Measurements from ENCODE around the gene TLE3. TPM values are rescaled to one million over a fixed set of nuclear protein-coding genes. Genes with fewer than 3 reads are reported as not detected.

TLE3 gene
- total RNA-seq, 1 experiment from 2014 or later = 98.2 TPM

- Histone ChIP-seq H4K5ac (ENCODE audit: insufficient read length, low read depth, low read length) (no peak overlapping the region), H3K9me3 (ENCODE audit: control insufficient read depth, low read depth, low read length) (no peaks in the 10 kb centered on the region), H3K4me1 (ENCODE audit: insufficient read depth, low read length) (peaks cover 36% of the 10 kb centered on the region), H3K18ac (ENCODE audit: insufficient read length, low read depth, low read length) (no peak overlapping the region), H3K56ac (ENCODE audit: insufficient read length, low read depth, low read length) (no peak overlapping the region), H2BK12ac (ENCODE audit: insufficient read length, low read depth, low read length) (no peak overlapping the region), H2BK120ac (ENCODE audit: low read depth, low read length, poor library complexity, severe bottlenecking) (no peak overlapping the region), H3T11ph (ENCODE audit: low read length) (no peak overlapping the region), H2AK5ac (ENCODE audit: insufficient read length, low read length) (no peak overlapping the region), H3K23me2 (ENCODE audit: insufficient read length, low read depth, low read length, poor library complexity, severe bottlenecking) (peaks cover 16% of the 10 kb centered on the region), H3K9ac (ENCODE audit: extremely low read depth, insufficient read length, low read length) (no peak overlapping the region), H3K4me2 (ENCODE audit: insufficient read depth, insufficient read length, low read length) (peak overlapping the region; percentile 54), H2BK15ac (ENCODE audit: low read depth, low read length) (no peak overlapping the region), H2AFZ (ENCODE audit: low read length) (no peak overlapping the region), H4K8ac (replicated peaks; ENCODE audit: insufficient read length, low read depth, low read length) (no peak overlapping the region), H3K23ac (ENCODE audit: insufficient read length, low read depth, low read length) (no peak overlapping the region), H3K27me3 (ENCODE audit: insufficient read depth, low read length) (0 out of 2 replicates have a peak, but pooled peaks cover 2% of the 10 kb centered on the region), H3K27ac (ENCODE audit: insufficient read length, low read depth, low read length) (no peak overlapping the region), H3K4ac (ENCODE audit: low read depth, low read length) (no peak overlapping the region), H3K79me2 (ENCODE audit: insufficient read depth, low read length) (peaks cover 7% of the 10 kb centered on the region; the same call in 1 of the 2 replicates), H3K14ac (ENCODE audit: insufficient read depth, low read length) (no peak overlapping the region), H2BK20ac (ENCODE audit: low read depth, low read length, poor library complexity, severe bottlenecking) (no peak overlapping the region), H4K20me1 (ENCODE audit: control insufficient read depth, insufficient read depth, insufficient read length) (no peaks in the 10 kb centered on the region), H3K79me1 (ENCODE audit: insufficient read depth, low read depth, low read length, poor library complexity, severe bottlenecking) (no peaks in the 10 kb centered on the region), H4K91ac (ENCODE audit: insufficient read length, low read depth, low read length) (no peak overlapping the region), H2BK5ac (ENCODE audit: insufficient read length, low read length) (no peak overlapping the region)
- no CpG with 5 or more reads among the region's 11 CpGs for WGBS (ENCODE audit: extremely low coverage, insufficient read length, low lambda C conversion rate)
- peaks cover 66 to 68% of the 10 kb centered on the region in 2 experiments for H3K4me1 Mint-ChIP-seq
- H3K4me3 Mint-ChIP-seq = peak overlapping the region; percentile 48 to 78
- H3K27ac Mint-ChIP-seq = peak overlapping the region in 2 of 3 experiments; percentile 40 to 69; a peak in 2 of 7 replicates
- peak; percentile 65 for DNase-seq
- peaks cover 2% of the 10 kb centered on the region in 2 experiments; a peak in 2 of 5 replicates for H3K9me3 Mint-ChIP-seq
- peaks cover 19 to 60% (median 49%) of the 10 kb centered on the region in 3 experiments for H3K36me3 Mint-ChIP-seq (ENCODE audit: insufficient read depth in 1 of 3, low read depth in 3 of 3)
- H3K27me3 Mint-ChIP-seq (ENCODE audit: low read depth) = peaks cover 11% of the 10 kb centered on the region
- TF ChIP-seq, protein P1, sequence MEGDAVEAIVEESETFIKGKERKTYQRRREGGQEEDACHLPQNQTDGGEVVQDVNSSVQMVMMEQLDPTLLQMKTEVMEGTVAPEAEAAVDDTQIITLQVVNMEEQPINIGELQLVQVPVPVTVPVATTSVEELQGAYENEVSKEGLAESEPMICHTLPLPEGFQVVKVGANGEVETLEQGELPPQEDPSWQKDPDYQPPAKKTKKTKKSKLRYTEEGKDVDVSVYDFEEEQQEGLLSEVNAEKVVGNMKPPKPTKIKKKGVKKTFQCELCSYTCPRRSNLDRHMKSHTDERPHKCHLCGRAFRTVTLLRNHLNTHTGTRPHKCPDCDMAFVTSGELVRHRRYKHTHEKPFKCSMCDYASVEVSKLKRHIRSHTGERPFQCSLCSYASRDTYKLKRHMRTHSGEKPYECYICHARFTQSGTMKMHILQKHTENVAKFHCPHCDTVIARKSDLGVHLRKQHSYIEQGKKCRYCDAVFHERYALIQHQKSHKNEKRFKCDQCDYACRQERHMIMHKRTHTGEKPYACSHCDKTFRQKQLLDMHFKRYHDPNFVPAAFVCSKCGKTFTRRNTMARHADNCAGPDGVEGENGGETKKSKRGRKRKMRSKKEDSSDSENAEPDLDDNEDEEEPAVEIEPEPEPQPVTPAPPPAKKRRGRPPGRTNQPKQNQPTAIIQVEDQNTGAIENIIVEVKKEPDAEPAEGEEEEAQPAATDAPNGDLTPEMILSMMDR (conservative IDR thresholded peaks at IDR 0.05) = no peak
These were observed 4.0 kb downstream of the TLE3 start for GRCh38 chr15:70093481-70094319.

All from H9 (cell line).